ENCODE data around the gene HUNK.
"Not testable (repeated sequence)": the region's sequence is repeated elsewhere in the genome, so short reads cannot be mapped to it uniquely, and the experiment has no call there.

Gene HUNK

DNA sequence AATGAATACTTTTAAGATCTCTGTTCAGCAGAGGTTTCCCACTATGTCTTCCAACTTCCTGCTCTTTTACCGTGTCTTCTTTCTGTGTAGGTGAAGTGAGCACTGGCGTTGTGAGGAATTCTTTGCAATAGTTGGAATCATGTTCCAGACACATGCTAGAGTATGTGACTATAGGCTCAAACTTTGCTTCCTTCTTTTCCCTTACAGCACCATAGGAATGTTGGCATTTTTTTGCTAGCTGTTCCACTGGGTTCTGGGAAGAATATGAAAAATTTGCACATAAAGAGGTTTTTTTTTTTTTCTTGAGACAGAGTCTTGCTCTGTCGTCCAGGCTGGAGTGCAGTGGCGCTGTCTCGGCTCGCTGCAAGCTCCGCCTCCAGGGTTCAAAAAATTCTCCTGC is 15.7 kb upstream of the HUNK start:
- H3K9me2 ChIP-seq (replicated peaks; ENCODE audit: insufficient read depth, low read length): no peaks in the 10 kb centered on the region
- H3K9ac ChIP-seq (ENCODE audit: low read length): no peak overlapping the region
- H3K4me1 ChIP-seq (ENCODE audit: low read length): no peaks in the 10 kb centered on the region
- H2AFZ ChIP-seq (ENCODE audit: low read length): no peak overlapping the region
- no peaks in the 10 kb centered on the region for H4K20me1 ChIP-seq (ENCODE audit: insufficient read depth, low read length)
- H3K36me3 ChIP-seq (replicated peaks; ENCODE audit: insufficient read depth, low read length): no peaks in the 10 kb centered on the region
- H3K4me3 ChIP-seq (ENCODE audit: low read length): no peak overlapping the region
- H3K9me3 ChIP-seq (replicated peaks; ENCODE audit: insufficient read depth, low read length): no peaks in the 10 kb centered on the region
- no peak overlapping the region for H3K4me2 ChIP-seq (ENCODE audit: low read depth, low read length)
- H3K27me3 ChIP-seq (replicated peaks; ENCODE audit: insufficient read depth, low read length): no peaks in the 10 kb centered on the region
- DNase-seq: no peak
- TF ChIP-seq, protein P1, sequence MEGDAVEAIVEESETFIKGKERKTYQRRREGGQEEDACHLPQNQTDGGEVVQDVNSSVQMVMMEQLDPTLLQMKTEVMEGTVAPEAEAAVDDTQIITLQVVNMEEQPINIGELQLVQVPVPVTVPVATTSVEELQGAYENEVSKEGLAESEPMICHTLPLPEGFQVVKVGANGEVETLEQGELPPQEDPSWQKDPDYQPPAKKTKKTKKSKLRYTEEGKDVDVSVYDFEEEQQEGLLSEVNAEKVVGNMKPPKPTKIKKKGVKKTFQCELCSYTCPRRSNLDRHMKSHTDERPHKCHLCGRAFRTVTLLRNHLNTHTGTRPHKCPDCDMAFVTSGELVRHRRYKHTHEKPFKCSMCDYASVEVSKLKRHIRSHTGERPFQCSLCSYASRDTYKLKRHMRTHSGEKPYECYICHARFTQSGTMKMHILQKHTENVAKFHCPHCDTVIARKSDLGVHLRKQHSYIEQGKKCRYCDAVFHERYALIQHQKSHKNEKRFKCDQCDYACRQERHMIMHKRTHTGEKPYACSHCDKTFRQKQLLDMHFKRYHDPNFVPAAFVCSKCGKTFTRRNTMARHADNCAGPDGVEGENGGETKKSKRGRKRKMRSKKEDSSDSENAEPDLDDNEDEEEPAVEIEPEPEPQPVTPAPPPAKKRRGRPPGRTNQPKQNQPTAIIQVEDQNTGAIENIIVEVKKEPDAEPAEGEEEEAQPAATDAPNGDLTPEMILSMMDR (IDR thresholded peaks at IDR 0.05; ENCODE audit: low read length): no peak
- TF ChIP-seq EZH2phosphoT487 (IDR thresholded peaks at IDR 0.05; ENCODE audit: low read length) (no peak), EZH2 (optimal IDR thresholded peaks at IDR 0.05; ENCODE audit: low read depth, low read length) (no peak)
- H3F3A ChIP-seq (ENCODE audit: insufficient read depth, low read length): no peaks in the 10 kb centered on the region
- no peaks in the 10 kb centered on the region for H3K79me2 ChIP-seq (ENCODE audit: low read length)
- no peak overlapping the region for H3K27ac ChIP-seq (ENCODE audit: low read length)

DNA sequence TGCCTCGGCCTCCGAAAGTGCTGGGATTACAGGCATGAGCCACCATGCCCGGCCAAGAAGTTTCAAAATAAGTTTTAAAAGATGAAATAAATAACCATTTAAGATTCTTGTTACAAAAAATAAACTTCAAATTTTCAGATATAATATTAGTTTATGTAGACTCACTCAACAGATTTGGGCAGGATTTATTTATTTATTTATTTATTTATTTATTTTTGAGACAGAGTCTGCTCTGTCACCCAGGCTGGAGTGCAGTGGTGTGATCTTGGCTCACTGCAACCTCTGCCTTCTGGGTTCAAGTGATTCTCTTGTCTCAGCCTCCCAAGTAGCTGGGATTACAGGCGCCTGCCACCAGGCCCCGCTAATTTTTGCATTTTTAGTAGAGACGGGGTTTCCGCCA is 15.2 kb upstream of the HUNK start:
- not testable (repeated sequence) for H3K4me1 ChIP-seq (ENCODE audit: low read length); H3K36me3 ChIP-seq (replicated peaks; ENCODE audit: insufficient read depth, low read length); H4K20me1 ChIP-seq (ENCODE audit: insufficient read depth, low read length); DNase-seq; H3K4me3 ChIP-seq (ENCODE audit: low read length); H3K9me3 ChIP-seq (replicated peaks; ENCODE audit: insufficient read depth, low read length); H3K9me2 ChIP-seq (replicated peaks; ENCODE audit: insufficient read depth, low read length); H2AFZ ChIP-seq (ENCODE audit: low read length); H3K27me3 ChIP-seq (replicated peaks; ENCODE audit: insufficient read depth, low read length); H3K79me2 ChIP-seq (ENCODE audit: low read length); H3F3A ChIP-seq (ENCODE audit: insufficient read depth, low read length); H3K4me2 ChIP-seq (ENCODE audit: low read depth, low read length); H3K27ac ChIP-seq (ENCODE audit: low read length); H3K9ac ChIP-seq (ENCODE audit: low read length)

DNA sequence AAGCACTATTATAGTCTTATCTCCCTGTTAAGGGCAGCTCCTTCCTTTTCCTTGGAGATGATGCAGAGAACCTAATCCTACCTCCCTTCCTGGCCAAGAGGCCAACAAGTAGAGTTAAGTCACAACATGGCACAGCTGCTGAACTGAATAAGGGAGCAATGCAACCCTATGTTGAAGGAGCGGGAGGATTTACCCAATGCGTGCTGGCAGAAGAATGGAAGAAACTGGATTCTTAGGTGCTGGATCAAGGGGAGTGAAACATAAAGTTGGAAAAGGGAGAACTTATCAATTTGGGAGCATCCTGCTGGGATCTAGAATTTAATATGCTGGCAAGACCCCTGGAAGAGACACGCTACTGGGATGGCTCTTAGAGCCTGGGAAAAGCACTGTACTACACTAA is 12.0 kb upstream of the HUNK start:
- Histone ChIP-seq H3K27me3 (replicated peaks; ENCODE audit: insufficient read depth, low read length) (no peaks in the 10 kb centered on the region), H3K79me2 (ENCODE audit: low read length) (no peaks in the 10 kb centered on the region), H3K4me1 (ENCODE audit: low read length) (no peaks in the 10 kb centered on the region), H3F3A (ENCODE audit: insufficient read depth, low read length) (no peaks in the 10 kb centered on the region), H3K27ac (ENCODE audit: low read length) (no peak overlapping the region), H3K9me2 (replicated peaks; ENCODE audit: insufficient read depth, low read length) (no peaks in the 10 kb centered on the region), H3K9me3 (replicated peaks; ENCODE audit: insufficient read depth, low read length) (no peaks in the 10 kb centered on the region), H3K4me2 (ENCODE audit: low read depth, low read length) (no peak overlapping the region), H3K9ac (ENCODE audit: low read length) (no peak overlapping the region), H3K4me3 (ENCODE audit: low read length) (no peak overlapping the region), H3K36me3 (replicated peaks; ENCODE audit: insufficient read depth, low read length) (no peaks in the 10 kb centered on the region), H4K20me1 (ENCODE audit: insufficient read depth, low read length) (no peaks in the 10 kb centered on the region), H2AFZ (ENCODE audit: low read length) (no peak overlapping the region)
- DNase-seq: no peak
- no peak for TF ChIP-seq EZH2 (optimal IDR thresholded peaks at IDR 0.05; ENCODE audit: low read depth, low read length)
- TF ChIP-seq EZH2phosphoT487 (IDR thresholded peaks at IDR 0.05; ENCODE audit: low read length): no peak
- TF ChIP-seq, protein P1 (IDR thresholded peaks at IDR 0.05; ENCODE audit: low read length): no peak

DNA sequence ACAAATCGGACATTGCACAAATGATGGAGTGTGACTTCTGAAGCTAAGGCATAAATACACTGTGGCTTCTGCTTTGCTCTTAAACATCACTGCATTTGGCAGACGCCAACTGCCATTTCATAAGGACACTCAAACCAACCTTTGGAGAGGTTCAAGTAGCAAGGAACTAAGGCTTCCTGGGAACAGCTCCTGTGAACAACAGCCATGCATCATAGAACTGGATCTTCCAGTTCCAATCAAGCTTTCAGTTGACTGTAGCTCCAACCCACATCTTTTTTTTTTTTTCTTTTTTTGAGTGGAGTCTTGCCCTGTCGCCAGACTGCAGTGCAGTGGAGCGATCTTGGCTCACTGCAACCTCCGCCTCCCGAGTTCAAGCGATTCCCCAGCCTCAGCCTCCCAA is 10.7 kb upstream of the HUNK start:
- no peak overlapping the region for H3K4me2 ChIP-seq (ENCODE audit: low read depth, low read length)
- H4K20me1 ChIP-seq (ENCODE audit: insufficient read depth, low read length): no peaks in the 10 kb centered on the region
- H3F3A ChIP-seq (ENCODE audit: insufficient read depth, low read length): no peaks in the 10 kb centered on the region
- no peak for DNase-seq
- 0 out of 2 replicates have a peak, but pooled peaks cover 1% of the 10 kb centered on the region for H3K27me3 ChIP-seq (replicated peaks; ENCODE audit: insufficient read depth, low read length)
- H3K9me2 ChIP-seq (replicated peaks; ENCODE audit: insufficient read depth, low read length): no peaks in the 10 kb centered on the region
- H3K9me3 ChIP-seq (replicated peaks; ENCODE audit: insufficient read depth, low read length): no peaks in the 10 kb centered on the region
- H3K4me1 ChIP-seq (ENCODE audit: low read length): no peaks in the 10 kb centered on the region
- TF ChIP-seq EZH2phosphoT487 (IDR thresholded peaks at IDR 0.05; ENCODE audit: low read length): no peak
- TF ChIP-seq EZH2 (optimal IDR thresholded peaks at IDR 0.05; ENCODE audit: low read depth, low read length): no peak
- TF ChIP-seq, protein P1 (IDR thresholded peaks at IDR 0.05; ENCODE audit: low read length): no peak
- no peak overlapping the region for H3K9ac ChIP-seq (ENCODE audit: low read length)
- H2AFZ ChIP-seq (ENCODE audit: low read length): no peak overlapping the region
- H3K4me3 ChIP-seq (ENCODE audit: low read length): no peak overlapping the region
- no peak overlapping the region for H3K27ac ChIP-seq (ENCODE audit: low read length)
- no peaks in the 10 kb centered on the region for H3K79me2 ChIP-seq (ENCODE audit: low read length)
- H3K36me3 ChIP-seq (replicated peaks; ENCODE audit: insufficient read depth, low read length): no peaks in the 10 kb centered on the region

Measured in MM.1S (cell line).